Testis (tissue), 3 donors: ENCODE measurements around the gene ZFP36L1. TPM values are rescaled to one million over a fixed set of nuclear protein-coding genes. Genes with fewer than 3 reads are reported as not detected.
A peak's percentile ranks its signal among the peaks of the same experiment; 100 is the strongest.

Source experiments
- DNase-seq: peaks from one replicate; pipeline ENCODE4 v3.0.0-alpha.2; 2019
- H3K27ac ChIP-seq, 2 donors: fragments of 200-600 bp; sonication (generic); one replicate each; pipeline ENCODE4 v1.5.1; 2019
- H3K27me3 ChIP-seq: fragments of 200-600 bp; sonication (generic); one replicate; pipeline ENCODE4 v1.5.1; 2019
- H3K36me3 ChIP-seq: fragments of 200-600 bp; sonication (generic); one replicate; pipeline ENCODE4 v1.5.1; 2017; ENCODE audit warnings: low read depth; ENCODE audit errors: missing control alignments
- H3K4me1 ChIP-seq: fragments of 200-600 bp; sonication (generic); one replicate; pipeline ENCODE4 v1.5.1; 2019
- H3K4me3 ChIP-seq, 2 donors: fragments of 200-600 bp; sonication (generic); one replicate each; pipeline ENCODE4 v1.5.1; 2017 to 2019
- H3K9me3 ChIP-seq: fragments of 200-600 bp; sonication (generic); one replicate; pipeline ENCODE4 v1.5.1; 2017
- CTCF ChIP-seq, 3 experiments: fragments of 450-650 bp in 2 of 3; fragments of 200-600 bp in 1 of 3; sonication (generic) in 1 of 3; IDR thresholded peaks; one replicate each; pipeline ENCODE4 v1.5.1; 2016 to 2019; ENCODE audit warnings: antibody characterized with exemption in 3 of 3, mild to moderate bottlenecking in 2 of 3, moderate library complexity in 1 of 3
- POLR2A ChIP-seq: fragments of 450-650 bp; IDR thresholded peaks from one replicate; pipeline ENCODE4 v1.6.1; 2017; ENCODE audit warnings: antibody characterized with exemption, mild to moderate bottlenecking, moderate library complexity
- WGBS, 2 donors: methylation state at CpG; one replicate each; pipeline ENCODE4 v1.1.5; 2018; 5-methylcytosine and 5-hydroxymethylcytosine counted together
- intact Hi-C: fragments of 100-400 bp; cut with DNase I; formaldehyde crosslinking; loops from one replicate; pipeline ENCODE4 v1.15.1; 2023; ENCODE audit warnings: low total_unique reads
- polyA plus RNA-seq: library from polyadenylated mRNA; stranded (reverse); fragments of 350-450 nt; fragmentation: Illumina TruSeq; extraction: RNeasy Lipid Tissue Mini Kit (QIAGEN cat#74804); gene quantifications from one replicate; pipeline ENCODE4 v1.2.3, GENCODE V29; 2014; ENCODE audit warnings: low read depth, low replicate concordance; ENCODE audit not compliant: insufficient read depth
- total RNA-seq, 2 donors: library from RNA; depleted of rRNA; stranded (reverse); fragments of >200 nt; gene quantifications; one replicate each; pipeline ENCODE4 v1.2.3, GENCODE V29; 2016

The ZFP36L1 gene
- total and polyA plus RNA-seq, 3 donors from 2014 or later, result 120 to 301 (median 176) TPM

DNA sequence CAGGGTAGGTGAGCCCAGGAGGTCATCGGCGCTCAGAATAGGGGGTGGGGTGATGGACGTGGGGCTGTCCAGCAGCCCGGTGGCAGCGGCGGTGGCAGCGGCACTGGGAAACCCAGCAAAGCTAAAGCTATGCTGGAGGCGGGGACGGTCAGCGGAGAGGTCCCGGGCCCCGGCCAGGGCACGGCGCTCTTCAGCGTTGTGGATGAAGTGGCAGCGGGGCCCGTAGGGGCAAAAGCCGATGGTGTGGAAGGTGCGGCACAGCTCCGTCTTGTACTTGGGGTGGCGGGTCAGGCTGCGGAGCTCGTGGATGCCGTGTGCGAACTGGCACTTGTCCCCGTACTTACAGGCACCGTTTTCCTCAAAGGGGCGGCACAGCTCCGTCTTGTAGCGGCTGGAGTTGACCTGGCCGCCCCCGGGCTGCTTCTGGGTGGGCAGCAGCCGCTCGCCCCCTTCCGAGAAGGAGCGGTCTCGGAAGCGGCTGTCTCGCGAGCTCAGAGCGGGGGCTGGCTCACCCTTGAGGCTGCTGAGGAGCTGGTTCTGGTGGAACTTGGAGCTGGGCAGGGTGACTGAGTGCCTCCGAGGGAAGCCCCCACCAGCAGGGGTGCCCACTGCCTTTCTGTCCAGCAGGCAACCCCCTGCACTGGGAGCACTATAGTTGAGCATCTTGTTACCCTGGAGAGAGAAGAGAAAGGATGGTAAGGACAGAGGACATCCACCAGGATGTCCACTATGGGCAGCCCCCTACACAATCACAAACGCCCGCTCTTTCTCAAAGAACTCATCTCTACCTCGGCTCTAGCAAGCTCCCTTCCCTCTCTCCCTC lies 2.8 kb downstream of the ZFP36L1 start:
- DNase-seq, result peak; percentile 32
- Histone ChIP-seq H3K36me3 (no peaks in the 10 kb centered on the region), H3K4me1 (peaks cover 23% of the 10 kb centered on the region), H3K27ac (peak overlapping the region; percentile 99 to 100), H3K27me3 (no peaks in the 10 kb centered on the region), H3K4me3 (peak overlapping the region; percentile 81 to 92), H3K9me3 (no peaks in the 10 kb centered on the region)
- TF ChIP-seq POLR2A (no peak), CTCF (IDR thresholded peaks at IDR 0.05) (no peak)
- 1 to 6% methylated on average over 13 to 40 of the region's 45 CpGs for WGBS, 2 donors
- intact Hi-C loops, result loop anchor here (5.0 to 10.0 kb wide), 2 partner anchors 245 to 543 kb away; no protein-coding TSS in a partner anchor

DNA sequence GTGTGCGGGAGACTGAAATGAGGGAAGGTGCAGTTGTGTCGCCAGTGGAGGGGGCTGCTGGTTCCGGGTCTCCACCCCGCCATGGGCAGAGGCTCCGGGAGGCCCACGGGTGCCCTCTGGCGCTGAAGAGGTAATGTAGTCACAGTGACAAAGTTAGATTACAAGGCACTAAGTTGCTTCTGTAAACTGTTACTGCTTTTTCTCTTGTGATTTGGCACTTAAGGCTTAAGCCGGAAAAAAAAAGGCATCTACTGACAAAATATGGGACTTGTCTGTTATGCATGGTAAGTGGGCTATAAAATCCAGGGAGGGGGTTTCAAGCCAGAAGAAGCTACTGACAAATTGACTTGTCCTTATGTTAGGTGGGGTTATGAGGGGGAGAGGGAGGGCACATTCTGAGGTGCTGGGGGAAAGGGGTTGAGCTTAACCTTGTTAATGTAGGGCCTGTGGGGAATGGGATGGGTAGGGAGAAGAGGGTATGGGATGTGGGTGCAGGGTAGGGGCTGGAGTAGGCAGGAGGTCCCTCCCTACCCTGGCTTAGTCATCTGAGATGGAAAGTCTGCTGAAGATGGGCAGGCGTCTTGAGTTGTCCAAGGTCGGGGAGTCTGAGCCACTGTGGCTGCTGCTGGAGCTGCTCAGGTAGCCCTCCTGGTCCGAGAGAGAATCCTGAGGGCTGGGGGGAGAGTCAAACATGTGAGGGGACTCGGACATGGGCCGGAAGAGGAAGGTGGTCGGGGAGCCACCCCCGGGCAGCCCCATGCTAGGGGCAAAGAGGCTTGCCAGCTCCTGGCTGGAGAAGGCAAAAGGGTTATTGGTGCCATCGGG lies 3.7 kb downstream of the ZFP36L1 start:
- no peaks in the 10 kb centered on the region for H3K36me3 ChIP-seq
- no peaks in the 10 kb centered on the region for H3K27me3 ChIP-seq
- WGBS, 2 donors, result 3 to 12% methylated on average over 16 of the region's 16 CpGs
- H3K4me1 ChIP-seq, result peaks cover 23% of the 10 kb centered on the region
- H3K4me3 ChIP-seq, result peak overlapping the region; percentile 81 to 92
- peak; percentile 89 for DNase-seq
- no peaks in the 10 kb centered on the region for H3K9me3 ChIP-seq
- intact Hi-C loops, result loop anchor here (5.0 kb wide), 1 partner anchor 542 kb away; no protein-coding TSS in a partner anchor
- TF ChIP-seq POLR2A (no peak), CTCF (IDR thresholded peaks at IDR 0.05) (peak; percentile 41 to 60 (median 55))
- peak overlapping the region; percentile 99 to 100 for H3K27ac ChIP-seq

DNA sequence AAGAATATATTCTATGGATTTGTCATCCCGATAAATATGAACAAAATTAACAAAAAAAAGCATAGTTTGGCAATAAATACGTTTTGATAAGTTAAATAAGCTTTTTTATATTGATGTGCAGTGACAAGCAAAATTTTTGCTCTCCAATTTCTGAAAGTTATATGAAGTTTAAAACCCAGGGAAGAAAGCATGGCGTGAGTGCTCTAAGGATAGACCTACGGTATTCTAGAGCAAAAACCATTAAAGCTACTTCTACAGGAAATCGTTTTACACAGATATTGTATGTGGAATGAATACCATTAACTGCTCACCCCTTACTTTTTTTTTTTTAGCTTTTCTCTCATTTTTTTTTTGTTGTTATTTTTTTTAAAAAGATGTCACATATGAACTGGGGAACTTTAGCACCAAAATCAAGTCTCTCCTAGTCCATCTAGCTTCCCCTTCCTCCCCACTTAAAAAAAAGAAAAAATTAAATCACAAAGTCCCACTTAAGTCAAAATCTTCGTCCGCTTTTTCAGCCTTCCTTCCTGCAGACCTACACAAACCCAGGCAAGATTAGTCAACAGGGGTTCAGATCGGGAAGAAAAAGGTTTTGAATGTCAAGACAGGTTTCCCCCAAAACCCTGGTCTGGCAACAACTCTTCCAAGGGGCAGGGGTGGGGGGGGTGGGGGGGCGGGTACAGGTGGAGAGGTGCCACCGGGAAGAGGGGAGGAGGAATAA lies 4.4 kb downstream of the ZFP36L1 start:
- DNase-seq, result no peak
- Histone ChIP-seq H3K36me3 (no peaks in the 10 kb centered on the region), H3K27ac (peak overlapping the region; percentile 99 to 100), H3K9me3 (no peaks in the 10 kb centered on the region), H3K4me1 (peaks cover 23% of the 10 kb centered on the region), H3K27me3 (no peaks in the 10 kb centered on the region), H3K4me3 (peak overlapping the region; percentile 81 to 92)
- TF ChIP-seq CTCF (IDR thresholded peaks at IDR 0.05), result no peak
- WGBS, 2 donors, result 22 to 24% methylated on average over 10 of the region's 10 CpGs
- intact Hi-C loops, result loop anchor here (5.0 kb wide), 1 partner anchor 541 kb away; no protein-coding TSS in a partner anchor

GRCh38 chr14:68787092-68787992 lies 5.5 kb downstream of the ZFP36L1 start:
- intact Hi-C loops, result loop anchor here (5.0 kb wide), 1 partner anchor 540 kb away; no protein-coding TSS in a partner anchor
- no peaks in the 10 kb centered on the region for H3K36me3 ChIP-seq
- TF ChIP-seq CTCF (IDR thresholded peaks at IDR 0.05) (no peak), POLR2A (no peak)
- peak; percentile 61 for DNase-seq
- H3K4me1 ChIP-seq, result peaks cover 31% of the 10 kb centered on the region
- no peak overlapping the region for H3K4me3 ChIP-seq
- no peaks in the 10 kb centered on the region for H3K27me3 ChIP-seq
- peak overlapping the region; percentile 53 to 100 for H3K27ac ChIP-seq
- WGBS, 2 donors, result 47 to 51% methylated on average over 15 of the region's 15 CpGs
- H3K9me3 ChIP-seq, result no peaks in the 10 kb centered on the region
